ENCODE measurements around the gene CCDC32.

Gene CCDC32

GRCh38 chr15:40538976-40539375 is 25.9 kb downstream of the CCDC32 start:
- TF ChIP-seq EZH2 (optimal IDR thresholded peaks at IDR 0.05; ENCODE audit: low read depth, low read length) (no peak), EZH2phosphoT487 (IDR thresholded peaks at IDR 0.05; ENCODE audit: low read length) (no peak)
- TF ChIP-seq, protein P1, sequence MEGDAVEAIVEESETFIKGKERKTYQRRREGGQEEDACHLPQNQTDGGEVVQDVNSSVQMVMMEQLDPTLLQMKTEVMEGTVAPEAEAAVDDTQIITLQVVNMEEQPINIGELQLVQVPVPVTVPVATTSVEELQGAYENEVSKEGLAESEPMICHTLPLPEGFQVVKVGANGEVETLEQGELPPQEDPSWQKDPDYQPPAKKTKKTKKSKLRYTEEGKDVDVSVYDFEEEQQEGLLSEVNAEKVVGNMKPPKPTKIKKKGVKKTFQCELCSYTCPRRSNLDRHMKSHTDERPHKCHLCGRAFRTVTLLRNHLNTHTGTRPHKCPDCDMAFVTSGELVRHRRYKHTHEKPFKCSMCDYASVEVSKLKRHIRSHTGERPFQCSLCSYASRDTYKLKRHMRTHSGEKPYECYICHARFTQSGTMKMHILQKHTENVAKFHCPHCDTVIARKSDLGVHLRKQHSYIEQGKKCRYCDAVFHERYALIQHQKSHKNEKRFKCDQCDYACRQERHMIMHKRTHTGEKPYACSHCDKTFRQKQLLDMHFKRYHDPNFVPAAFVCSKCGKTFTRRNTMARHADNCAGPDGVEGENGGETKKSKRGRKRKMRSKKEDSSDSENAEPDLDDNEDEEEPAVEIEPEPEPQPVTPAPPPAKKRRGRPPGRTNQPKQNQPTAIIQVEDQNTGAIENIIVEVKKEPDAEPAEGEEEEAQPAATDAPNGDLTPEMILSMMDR (IDR thresholded peaks at IDR 0.05; ENCODE audit: low read length): no peak
- no peaks in the 10 kb centered on the region for H4K20me1 ChIP-seq (ENCODE audit: insufficient read depth, low read length)
- H3K4me3 ChIP-seq (ENCODE audit: low read length): no peak overlapping the region
- H2AFZ ChIP-seq (ENCODE audit: low read length): no peak overlapping the region
- H3K9me3 ChIP-seq (replicated peaks; ENCODE audit: insufficient read depth, low read length): no peaks in the 10 kb centered on the region
- H3F3A ChIP-seq (ENCODE audit: insufficient read depth, low read length): peaks cover 19% of the 10 kb centered on the region
- H3K79me2 ChIP-seq (ENCODE audit: low read length): peaks cover 22% of the 10 kb centered on the region
- no peaks in the 10 kb centered on the region for H3K27me3 ChIP-seq (replicated peaks; ENCODE audit: insufficient read depth, low read length)
- no peak overlapping the region for H3K27ac ChIP-seq (ENCODE audit: low read length)
- H3K4me1 ChIP-seq (ENCODE audit: low read length): peaks cover 24% of the 10 kb centered on the region
- no peaks in the 10 kb centered on the region for H3K9me2 ChIP-seq (replicated peaks; ENCODE audit: insufficient read depth, low read length)
- no peak overlapping the region for H3K4me2 ChIP-seq (ENCODE audit: low read depth, low read length)
- DNase-seq: no peak
- no peak overlapping the region for H3K9ac ChIP-seq (ENCODE audit: low read length)
- no peaks in the 10 kb centered on the region; the same call in 1 of the 2 replicates for H3K36me3 ChIP-seq (replicated peaks; ENCODE audit: insufficient read depth, low read length)

DNA sequence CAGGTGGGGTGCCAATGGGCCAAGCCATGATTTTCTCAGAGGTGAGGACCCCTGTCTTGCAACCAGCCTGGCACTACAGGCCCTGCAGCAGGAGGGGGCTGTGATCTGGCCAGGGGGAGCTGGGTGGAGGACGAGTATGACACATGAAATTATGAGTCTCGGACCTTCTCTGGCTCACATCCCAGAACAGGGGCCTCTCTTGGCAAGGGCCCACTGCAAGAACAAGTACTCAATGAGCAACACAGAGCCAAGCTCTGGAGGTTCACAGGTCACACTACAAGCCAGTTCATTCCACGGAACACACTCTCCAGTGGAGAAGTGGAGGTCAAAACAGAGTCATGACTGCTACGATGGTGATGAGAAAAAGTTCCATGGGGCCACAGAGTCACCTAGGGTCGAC is 28.3 kb downstream of the CCDC32 start:
- H3K27ac ChIP-seq (ENCODE audit: low read length): no peak overlapping the region
- H3K9me3 ChIP-seq (replicated peaks; ENCODE audit: insufficient read depth, low read length): no peaks in the 10 kb centered on the region
- peaks cover 13% of the 10 kb centered on the region; the same call in 1 of the 2 replicates for H3K79me2 ChIP-seq (ENCODE audit: low read length)
- no peak overlapping the region for H3K9ac ChIP-seq (ENCODE audit: low read length)
- 0 out of 2 replicates have a peak, but pooled peaks cover under 1% of the 10 kb centered on the region for H3K4me1 ChIP-seq (ENCODE audit: low read length)
- H3K9me2 ChIP-seq (replicated peaks; ENCODE audit: insufficient read depth, low read length): no peaks in the 10 kb centered on the region
- no peak for DNase-seq
- H2AFZ ChIP-seq (ENCODE audit: low read length): no peak overlapping the region
- no peaks in the 10 kb centered on the region for H3K27me3 ChIP-seq (replicated peaks; ENCODE audit: insufficient read depth, low read length)
- no peaks in the 10 kb centered on the region for H3F3A ChIP-seq (ENCODE audit: insufficient read depth, low read length)
- no peaks in the 10 kb centered on the region; the same call in 1 of the 2 replicates for H3K36me3 ChIP-seq (replicated peaks; ENCODE audit: insufficient read depth, low read length)
- no peaks in the 10 kb centered on the region for H4K20me1 ChIP-seq (ENCODE audit: insufficient read depth, low read length)
- TF ChIP-seq, protein P1 (IDR thresholded peaks at IDR 0.05; ENCODE audit: low read length): no peak
- no peak for TF ChIP-seq EZH2phosphoT487 (IDR thresholded peaks at IDR 0.05; ENCODE audit: low read length)
- no peak for TF ChIP-seq EZH2 (optimal IDR thresholded peaks at IDR 0.05; ENCODE audit: low read depth, low read length)
- H3K4me2 ChIP-seq (ENCODE audit: low read depth, low read length): no peak overlapping the region
- H3K4me3 ChIP-seq (ENCODE audit: low read length): no peak overlapping the region

DNA sequence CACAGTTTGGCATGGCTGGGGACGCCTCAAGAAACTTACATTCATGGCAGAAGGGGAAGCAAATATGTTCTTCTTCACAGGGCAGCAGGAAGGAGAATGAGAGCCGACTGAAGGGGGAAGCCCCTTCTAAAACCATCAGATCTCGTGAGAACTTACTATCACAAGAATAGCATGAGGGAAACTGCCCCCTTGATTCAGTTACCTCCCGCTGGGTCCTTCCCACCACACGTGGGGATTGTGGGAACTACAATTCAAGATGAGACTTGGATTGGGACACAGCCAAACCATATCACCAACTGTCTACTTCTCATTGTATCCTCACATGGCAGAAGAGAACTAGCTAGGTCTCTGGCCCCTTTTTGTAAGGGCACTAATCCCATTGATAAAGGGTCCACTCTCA is 30.5 kb downstream of the CCDC32 start:
- H3K9me2 ChIP-seq (replicated peaks; ENCODE audit: insufficient read depth, low read length): no peaks in the 10 kb centered on the region
- no peak overlapping the region for H3K4me2 ChIP-seq (ENCODE audit: low read depth, low read length)
- H4K20me1 ChIP-seq (ENCODE audit: insufficient read depth, low read length): no peaks in the 10 kb centered on the region
- no peak overlapping the region for H3K4me3 ChIP-seq (ENCODE audit: low read length)
- no peaks in the 10 kb centered on the region; the same call in 1 of the 2 replicates for H3K36me3 ChIP-seq (replicated peaks; ENCODE audit: insufficient read depth, low read length)
- no peak overlapping the region for H3K27ac ChIP-seq (ENCODE audit: low read length)
- H2AFZ ChIP-seq (ENCODE audit: low read length): no peak overlapping the region
- no peak for DNase-seq
- no peaks in the 10 kb centered on the region for H3K9me3 ChIP-seq (replicated peaks; ENCODE audit: insufficient read depth, low read length)
- H3K4me1 ChIP-seq (ENCODE audit: low read length): no peaks in the 10 kb centered on the region
- no peaks in the 10 kb centered on the region for H3K27me3 ChIP-seq (replicated peaks; ENCODE audit: insufficient read depth, low read length)
- H3K79me2 ChIP-seq (ENCODE audit: low read length): no peaks in the 10 kb centered on the region; the same call in 1 of the 2 replicates
- no peaks in the 10 kb centered on the region for H3F3A ChIP-seq (ENCODE audit: insufficient read depth, low read length)
- no peak for TF ChIP-seq EZH2phosphoT487 (IDR thresholded peaks at IDR 0.05; ENCODE audit: low read length)
- no peak for TF ChIP-seq EZH2 (optimal IDR thresholded peaks at IDR 0.05; ENCODE audit: low read depth, low read length)
- TF ChIP-seq, protein P1 (IDR thresholded peaks at IDR 0.05; ENCODE audit: low read length): no peak
- no peak overlapping the region for H3K9ac ChIP-seq (ENCODE audit: low read length)

All from MM.1S (cell line).